SK-N-SH (cell line): ENCODE data around the gene CTNNA3.

Source experiments
- CTCF ChIP-seq: fragments of 200-600 bp; sonication (generic); IDR thresholded peaks from 2 replicates; pipeline ENCODE4 v1.6.1; 2017; ENCODE audit warnings: antibody characterized with exemption, mild to moderate bottlenecking, moderate library complexity
- EP300 ChIP-seq, 2 experiments: IDR thresholded peaks; 2 replicates each; pipeline versions ENCODE4 v1.4.0 to v1.6.1; 2012; ENCODE audit warnings: borderline replicate concordance in 1 of 2, low read depth in 1 of 2, low read length in 1 of 2
- FOXJ3 ChIP-seq: sonication (generic); formaldehyde crosslinking; IDR thresholded peaks from 2 replicates; pipeline ENCODE4 v1.5.1; 2020; ENCODE audit warnings: mild to moderate bottlenecking, missing genetic modification reagents
- FOXM1 ChIP-seq: IDR thresholded peaks from 2 replicates; pipeline ENCODE4 v1.4.0; 2012; ENCODE audit warnings: low read depth, mild to moderate bottlenecking
- GATA2 ChIP-seq: sonication (generic); formaldehyde crosslinking; IDR thresholded peaks from 2 replicates; pipeline ENCODE4 v1.5.0; 2020; ENCODE audit warnings: mild to moderate bottlenecking, missing genetic modification reagents
- MXI1 ChIP-seq: IDR thresholded peaks from 2 replicates; pipeline ENCODE4 v1.6.1; 2012; ENCODE audit warnings: mild to moderate bottlenecking, low read depth, low read length, improper control_type of control experiment
- RAD21 ChIP-seq: IDR thresholded peaks from 2 replicates; pipeline ENCODE4 v1.6.1; 2012; ENCODE audit warnings: mild to moderate bottlenecking, low read length
- RXRA ChIP-seq: IDR thresholded peaks from 2 replicates; pipeline ENCODE4 v1.4.0; 2012; ENCODE audit warnings: low read depth, mild to moderate bottlenecking, borderline replicate concordance
- SIN3A ChIP-seq: IDR thresholded peaks from 2 replicates; pipeline ENCODE4 v1.6.1; 2012; ENCODE audit warnings: low read depth, mild to moderate bottlenecking, low read length, moderate library complexity, borderline replicate concordance
- SMC3 ChIP-seq: IDR thresholded peaks from 2 replicates; pipeline ENCODE4 v1.6.1; 2012; ENCODE audit warnings: low read depth, low read length, improper control_type of control experiment
- TAF1 ChIP-seq: IDR thresholded peaks from 2 replicates; pipeline ENCODE4 v1.6.1; 2012; ENCODE audit warnings: low read depth, mild to moderate bottlenecking, low read length, moderate library complexity, borderline replicate concordance
- TCF12 ChIP-seq: IDR thresholded peaks from 2 replicates; pipeline ENCODE4 v1.4.0; 2012
- USF2 ChIP-seq: fragments of 150-350 bp; IDR thresholded peaks from 2 replicates; pipeline ENCODE4 v1.6.1; 2017; ENCODE audit warnings: antibody characterized with exemption, low read length, low read depth, borderline replicate concordance

GRCh38 chr10:66365686-66366085 is 1330.3 kb downstream of the CTNNA3 start:
- TF ChIP-seq CTCF (no peak), FOXJ3 (CRISPR knock-in tag) (no peak), MXI1 (no peak), GATA2 (no peak), USF2 (no peak), TCF12 (no peak), RAD21 (no peak), SIN3A (no peak), RXRA (no peak), TAF1 (no peak), EP300 (IDR thresholded peaks at IDR 0.05; ENCODE audit: borderline replicate concordance in 1 of 2, low read depth in 1 of 2, low read length in 1 of 2) (no peak), SMC3 (no peak), FOXM1 (no peak)
